Panc1 (cell line): ENCODE results near the gene TEDC2.

ENCODE experiments used
- POLR2AphosphoS5 ChIP-seq: IDR thresholded peaks from 2 replicates; pipeline ENCODE4 v1.6.1; 2012; ENCODE audit warnings: mild to moderate bottlenecking, low read depth, low read length, moderate library complexity
- SIN3A ChIP-seq: IDR thresholded peaks from 2 replicates; pipeline ENCODE4 v1.6.1; 2012; ENCODE audit warnings: low read depth, mild to moderate bottlenecking, low read length, moderate library complexity, borderline replicate concordance; ENCODE audit not compliant: insufficient read depth
- TF ChIP-seq, protein P1 (sequence below): fragments of 450-650 bp; IDR thresholded peaks from 2 replicates; pipeline ENCODE4 v1.5.1; 2017; ENCODE audit warnings: mild to moderate bottlenecking
- TF ChIP-seq, protein P2 (sequence below), 2 experiments: IDR thresholded peaks; 2 replicates each; pipeline ENCODE4 v1.6.1; 2011 to 2012; ENCODE audit warnings: low read depth in 2 of 2, control low read depth in 1 of 2, low read length in 1 of 2, mild to moderate bottlenecking in 1 of 2, moderate library complexity in 1 of 2; ENCODE audit not compliant: insufficient read depth in 1 of 2

DNA sequence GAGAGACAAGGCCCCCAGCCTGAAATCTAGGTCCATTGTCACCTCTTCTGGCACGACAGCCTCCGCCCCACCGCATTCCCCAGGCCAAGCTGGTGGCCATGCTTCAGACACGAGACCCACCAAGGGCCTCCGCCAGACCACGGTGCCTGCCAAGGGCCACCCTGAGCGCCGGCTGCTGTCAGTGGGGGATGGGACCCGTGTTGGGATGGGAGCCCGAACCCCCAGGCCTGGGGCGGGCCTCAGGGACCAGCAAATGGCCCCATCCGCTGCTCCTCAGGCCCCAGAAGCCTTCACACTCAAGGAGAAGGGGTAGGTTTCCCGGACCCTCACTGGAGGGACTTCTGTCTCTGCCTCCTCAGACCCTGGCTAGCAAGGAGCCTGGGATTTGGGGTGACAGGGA is 1.0 kb downstream of the TEDC2 start:
- TF ChIP-seq, protein P1, sequence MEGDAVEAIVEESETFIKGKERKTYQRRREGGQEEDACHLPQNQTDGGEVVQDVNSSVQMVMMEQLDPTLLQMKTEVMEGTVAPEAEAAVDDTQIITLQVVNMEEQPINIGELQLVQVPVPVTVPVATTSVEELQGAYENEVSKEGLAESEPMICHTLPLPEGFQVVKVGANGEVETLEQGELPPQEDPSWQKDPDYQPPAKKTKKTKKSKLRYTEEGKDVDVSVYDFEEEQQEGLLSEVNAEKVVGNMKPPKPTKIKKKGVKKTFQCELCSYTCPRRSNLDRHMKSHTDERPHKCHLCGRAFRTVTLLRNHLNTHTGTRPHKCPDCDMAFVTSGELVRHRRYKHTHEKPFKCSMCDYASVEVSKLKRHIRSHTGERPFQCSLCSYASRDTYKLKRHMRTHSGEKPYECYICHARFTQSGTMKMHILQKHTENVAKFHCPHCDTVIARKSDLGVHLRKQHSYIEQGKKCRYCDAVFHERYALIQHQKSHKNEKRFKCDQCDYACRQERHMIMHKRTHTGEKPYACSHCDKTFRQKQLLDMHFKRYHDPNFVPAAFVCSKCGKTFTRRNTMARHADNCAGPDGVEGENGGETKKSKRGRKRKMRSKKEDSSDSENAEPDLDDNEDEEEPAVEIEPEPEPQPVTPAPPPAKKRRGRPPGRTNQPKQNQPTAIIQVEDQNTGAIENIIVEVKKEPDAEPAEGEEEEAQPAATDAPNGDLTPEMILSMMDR = no peak
- TF ChIP-seq POLR2AphosphoS5 = no peak
- no peak for TF ChIP-seq SIN3A
- TF ChIP-seq, protein P2, sequence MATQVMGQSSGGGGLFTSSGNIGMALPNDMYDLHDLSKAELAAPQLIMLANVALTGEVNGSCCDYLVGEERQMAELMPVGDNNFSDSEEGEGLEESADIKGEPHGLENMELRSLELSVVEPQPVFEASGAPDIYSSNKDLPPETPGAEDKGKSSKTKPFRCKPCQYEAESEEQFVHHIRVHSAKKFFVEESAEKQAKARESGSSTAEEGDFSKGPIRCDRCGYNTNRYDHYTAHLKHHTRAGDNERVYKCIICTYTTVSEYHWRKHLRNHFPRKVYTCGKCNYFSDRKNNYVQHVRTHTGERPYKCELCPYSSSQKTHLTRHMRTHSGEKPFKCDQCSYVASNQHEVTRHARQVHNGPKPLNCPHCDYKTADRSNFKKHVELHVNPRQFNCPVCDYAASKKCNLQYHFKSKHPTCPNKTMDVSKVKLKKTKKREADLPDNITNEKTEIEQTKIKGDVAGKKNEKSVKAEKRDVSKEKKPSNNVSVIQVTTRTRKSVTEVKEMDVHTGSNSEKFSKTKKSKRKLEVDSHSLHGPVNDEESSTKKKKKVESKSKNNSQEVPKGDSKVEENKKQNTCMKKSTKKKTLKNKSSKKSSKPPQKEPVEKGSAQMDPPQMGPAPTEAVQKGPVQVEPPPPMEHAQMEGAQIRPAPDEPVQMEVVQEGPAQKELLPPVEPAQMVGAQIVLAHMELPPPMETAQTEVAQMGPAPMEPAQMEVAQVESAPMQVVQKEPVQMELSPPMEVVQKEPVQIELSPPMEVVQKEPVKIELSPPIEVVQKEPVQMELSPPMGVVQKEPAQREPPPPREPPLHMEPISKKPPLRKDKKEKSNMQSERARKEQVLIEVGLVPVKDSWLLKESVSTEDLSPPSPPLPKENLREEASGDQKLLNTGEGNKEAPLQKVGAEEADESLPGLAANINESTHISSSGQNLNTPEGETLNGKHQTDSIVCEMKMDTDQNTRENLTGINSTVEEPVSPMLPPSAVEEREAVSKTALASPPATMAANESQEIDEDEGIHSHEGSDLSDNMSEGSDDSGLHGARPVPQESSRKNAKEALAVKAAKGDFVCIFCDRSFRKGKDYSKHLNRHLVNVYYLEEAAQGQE (IDR thresholded peaks at IDR 0.05; ENCODE audit: insufficient read depth in 1 of 2, low read depth in 2 of 2, low read length in 1 of 2) = no peak
